Fibroblast of skin of back (primary cell): ENCODE measurements around the gene ZNF3.
A peak's percentile ranks its signal among the peaks of the same experiment; 100 is the strongest.

Experiments used
- DNase-seq: peaks from one replicate; pipeline ENCODE4 v3.0.0-alpha.2; 2013

Gene ZNF3

GRCh38 chr7:100109521-100110163 lies 28.1 kb upstream of the ZNF3 start:
- DNase-seq = no peak

GRCh38 chr7:100107890-100108289 lies 26.4 kb upstream of the ZNF3 start:
- no peak for DNase-seq

GRCh38 chr7:100107125-100107737 lies 25.7 kb upstream of the ZNF3 start:
- no peak for DNase-seq

- DNase-seq = no peak
These were observed 25.1 kb upstream of the ZNF3 start for GRCh38 chr7:100106633-100107032.

- DNase-seq = no peak
These were observed 24.0 kb upstream of the ZNF3 start for GRCh38 chr7:100105534-100105933.

GRCh38 chr7:100102950-100103840 lies 21.7 kb upstream of the ZNF3 start:
- no peak for DNase-seq

- peak; percentile 100 for DNase-seq
These were observed 19.7 kb upstream of the ZNF3 start, which contains the start of the genes AP4M1 and MCM7 for GRCh38 chr7:100101016-100101862. Gene AP4M1 (plus strand): TSS chr7:100101643. CDS start chr7:100101715, 72 bp downstream. Gene MCM7 (minus strand): TSS chr7:100101397. CDS start chr7:100101294, 103 bp downstream.

GRCh38 chr7:100100420-100101015 lies 19.0 kb upstream of the ZNF3 start:
- DNase-seq = peak; percentile 98

GRCh38 chr7:100099452-100099851 lies 17.9 kb upstream of the ZNF3 start:
- DNase-seq = no peak

GRCh38 chr7:100098913-100099312 lies 17.4 kb upstream of the ZNF3 start:
- DNase-seq = no peak

GRCh38 chr7:100095704-100096103 lies 14.2 kb upstream of the ZNF3 start:
- DNase-seq = no peak

GRCh38 chr7:100095289-100095688 lies 13.8 kb upstream of the ZNF3 start:
- no peak for DNase-seq

GRCh38 chr7:100093925-100094486 lies 12.5 kb upstream of the ZNF3 start:
- no peak for DNase-seq

- no peak for DNase-seq
These were observed 12.0 kb upstream of the ZNF3 start for GRCh38 chr7:100093498-100093897.

- no peak for DNase-seq
These were observed 11.5 kb upstream of the ZNF3 start for GRCh38 chr7:100093054-100093453.

- peak; percentile 57 for DNase-seq
These were observed 10.1 kb upstream of the ZNF3 start for GRCh38 chr7:100091411-100092181.

GRCh38 chr7:100090527-100091410 lies 9.2 kb upstream of the ZNF3 start:
- no peak for DNase-seq

GRCh38 chr7:100089458-100090196 lies 8.1 kb upstream of the ZNF3 start:
- peak; percentile 43 for DNase-seq
